OCI-LY3 (cell line): ENCODE results near the gene AVL9.

Experiments used
- CTCF ChIP-seq: fragments of 200-600, 300-600 bp; sonication (generic); IDR thresholded peaks from 2 replicates; pipeline ENCODE4 v1.5.1; 2014; ENCODE audit warnings: antibody characterized with exemption, low read length, low read depth
- EZH2phosphoT487 ChIP-seq: fragments of 200-600 bp; shearing (Covaris generic); IDR thresholded peaks from 2 replicates; pipeline ENCODE4 v1.6.1; 2018; ENCODE audit warnings: antibody characterized with exemption, mixed run types, low read depth

GRCh38 chr7:32447218-32447617 lies 48.1 kb upstream of the AVL9 start:
- TF ChIP-seq CTCF (no peak), EZH2phosphoT487 (no peak)
